GM12875 (cell line): ENCODE data around the gene ECHDC1.

Source experiments
- H3K4me3 ChIP-seq: one replicate; pipeline ENCODE4 v1.5.1; 2011; ENCODE audit warnings: low read depth, low read length, control low read depth
- TF ChIP-seq, protein P1 (sequence below): IDR thresholded peaks from 2 replicates; pipeline ENCODE4 v1.5.1; 2011; ENCODE audit warnings: low read depth, mild to moderate bottlenecking, control low read depth, inconsistent platforms, low read length, moderate library complexity, borderline replicate concordance; ENCODE audit not compliant: insufficient read depth

The ECHDC1 gene

DNA sequence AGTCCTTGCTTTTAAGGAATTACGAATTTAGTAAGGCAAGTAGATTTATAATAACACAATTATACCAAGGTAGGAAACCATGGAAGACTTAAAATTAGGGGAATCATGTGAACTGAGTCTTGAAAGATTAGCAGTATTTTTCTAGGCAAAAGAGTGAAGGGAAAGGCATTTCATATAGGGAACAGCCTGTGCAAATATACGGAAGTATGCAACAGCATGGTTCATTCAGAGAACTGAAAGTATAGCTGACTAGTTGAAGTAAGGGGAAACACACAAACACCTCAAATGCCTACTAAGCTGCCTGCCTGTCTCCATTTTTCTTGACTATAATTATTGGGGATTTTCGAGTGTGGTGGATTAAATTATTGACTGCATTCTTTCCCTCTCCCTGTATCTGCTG is 39.0 kb upstream of the ECHDC1 start:
- TF ChIP-seq, protein P1, sequence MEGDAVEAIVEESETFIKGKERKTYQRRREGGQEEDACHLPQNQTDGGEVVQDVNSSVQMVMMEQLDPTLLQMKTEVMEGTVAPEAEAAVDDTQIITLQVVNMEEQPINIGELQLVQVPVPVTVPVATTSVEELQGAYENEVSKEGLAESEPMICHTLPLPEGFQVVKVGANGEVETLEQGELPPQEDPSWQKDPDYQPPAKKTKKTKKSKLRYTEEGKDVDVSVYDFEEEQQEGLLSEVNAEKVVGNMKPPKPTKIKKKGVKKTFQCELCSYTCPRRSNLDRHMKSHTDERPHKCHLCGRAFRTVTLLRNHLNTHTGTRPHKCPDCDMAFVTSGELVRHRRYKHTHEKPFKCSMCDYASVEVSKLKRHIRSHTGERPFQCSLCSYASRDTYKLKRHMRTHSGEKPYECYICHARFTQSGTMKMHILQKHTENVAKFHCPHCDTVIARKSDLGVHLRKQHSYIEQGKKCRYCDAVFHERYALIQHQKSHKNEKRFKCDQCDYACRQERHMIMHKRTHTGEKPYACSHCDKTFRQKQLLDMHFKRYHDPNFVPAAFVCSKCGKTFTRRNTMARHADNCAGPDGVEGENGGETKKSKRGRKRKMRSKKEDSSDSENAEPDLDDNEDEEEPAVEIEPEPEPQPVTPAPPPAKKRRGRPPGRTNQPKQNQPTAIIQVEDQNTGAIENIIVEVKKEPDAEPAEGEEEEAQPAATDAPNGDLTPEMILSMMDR: no peak

DNA sequence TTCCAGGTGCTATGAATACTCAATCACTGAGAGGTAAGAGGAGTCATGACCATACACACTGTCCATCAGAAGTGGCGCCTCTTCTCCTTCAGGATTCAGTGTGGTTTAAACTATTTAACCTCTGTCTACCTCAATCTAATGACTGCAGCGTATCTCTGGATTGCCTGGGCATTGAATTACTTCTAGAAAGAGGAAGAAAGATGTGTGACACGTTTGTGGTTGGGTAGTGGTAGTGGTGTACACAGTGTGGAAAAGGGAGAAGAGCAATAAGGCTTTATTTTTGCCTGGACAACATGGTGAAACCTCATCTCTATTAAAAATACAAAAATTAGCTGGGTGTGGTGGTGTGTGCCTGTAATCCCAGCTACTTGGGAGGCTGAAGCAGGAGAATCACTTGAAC is 38.0 kb upstream of the ECHDC1 start:
- H3K4me3 ChIP-seq: no peak overlapping the region
- TF ChIP-seq, protein P1: no peak

More for the DNA sequence above, 39.0 kb upstream of the ECHDC1 start:
- no peak overlapping the region for H3K4me3 ChIP-seq

DNA sequence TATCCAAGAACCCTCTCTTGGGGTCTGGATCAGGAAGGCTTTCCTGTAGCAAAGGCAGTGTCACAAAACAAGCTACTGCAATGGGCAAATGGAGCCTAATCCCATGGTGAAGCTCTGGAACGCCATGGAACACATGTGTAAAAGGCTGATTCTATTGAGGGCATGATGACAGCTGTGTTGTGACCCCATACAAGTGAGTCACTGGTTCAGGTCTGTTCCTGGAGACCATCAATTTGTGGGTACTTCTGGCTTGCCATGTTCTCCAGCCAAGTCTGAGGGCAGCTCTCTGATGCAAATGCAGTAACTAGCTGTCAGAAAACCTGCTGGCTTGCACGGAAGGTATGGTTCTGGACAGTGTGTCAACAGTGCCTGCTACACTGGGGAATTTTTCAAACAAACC is 33.3 kb upstream of the ECHDC1 start:
- TF ChIP-seq, protein P1: no peak
- H3K4me3 ChIP-seq: no peak overlapping the region

DNA sequence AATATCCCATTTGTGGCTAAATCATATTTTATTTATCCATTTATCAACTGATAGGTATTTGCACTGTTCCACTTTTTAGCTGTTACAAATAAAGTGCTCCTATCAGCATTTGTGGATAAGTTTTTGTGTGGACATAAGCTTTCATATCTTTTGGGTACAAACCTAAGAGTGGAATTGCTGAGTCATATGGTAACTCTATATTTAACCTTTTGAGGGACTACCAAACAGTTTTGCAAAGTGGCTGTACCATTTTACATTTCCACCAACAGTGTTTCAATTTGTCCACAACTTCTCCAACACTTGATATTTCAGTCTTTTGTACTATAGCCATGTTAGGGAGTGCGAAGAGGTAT is 23.6 kb upstream of the ECHDC1 start:
- no peak overlapping the region for H3K4me3 ChIP-seq
- TF ChIP-seq, protein P1: no peak

DNA sequence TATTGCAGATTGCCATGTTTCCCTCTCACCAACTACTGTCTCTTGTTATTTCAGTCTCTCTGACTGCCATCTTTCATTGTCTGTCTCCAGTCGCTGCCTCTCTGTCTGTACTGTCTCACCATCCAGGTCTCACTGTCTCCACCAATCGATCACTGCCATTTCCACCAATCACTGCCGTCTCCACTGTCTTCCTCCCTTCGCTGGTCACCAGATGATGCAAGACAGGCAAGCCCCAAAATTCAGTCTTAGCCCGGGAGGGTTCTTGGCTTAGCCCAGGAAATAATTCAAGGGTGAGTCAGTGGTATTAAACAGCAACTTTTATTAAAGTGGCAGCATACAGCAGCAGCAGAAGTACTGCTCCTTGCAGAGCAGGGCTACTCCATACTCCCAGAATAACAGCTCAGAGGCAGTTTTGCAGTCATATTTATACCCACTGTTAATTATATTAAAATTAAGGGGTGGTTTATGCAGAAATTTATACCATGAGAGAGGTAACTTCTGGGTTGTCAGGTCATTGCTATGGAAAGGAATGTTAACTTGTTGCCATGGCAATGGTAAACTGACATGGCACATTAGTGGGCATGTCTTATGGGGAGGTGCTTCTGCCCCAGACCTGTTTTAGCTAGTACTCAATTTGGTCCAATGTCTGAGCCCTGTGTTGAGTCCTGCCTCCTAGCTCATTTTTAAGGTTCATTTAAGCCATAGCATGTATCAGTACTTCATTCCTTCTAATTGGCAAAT is 23.0 kb upstream of the ECHDC1 start:
- H3K4me3 ChIP-seq: no peak overlapping the region
- TF ChIP-seq, protein P1: no peak

DNA sequence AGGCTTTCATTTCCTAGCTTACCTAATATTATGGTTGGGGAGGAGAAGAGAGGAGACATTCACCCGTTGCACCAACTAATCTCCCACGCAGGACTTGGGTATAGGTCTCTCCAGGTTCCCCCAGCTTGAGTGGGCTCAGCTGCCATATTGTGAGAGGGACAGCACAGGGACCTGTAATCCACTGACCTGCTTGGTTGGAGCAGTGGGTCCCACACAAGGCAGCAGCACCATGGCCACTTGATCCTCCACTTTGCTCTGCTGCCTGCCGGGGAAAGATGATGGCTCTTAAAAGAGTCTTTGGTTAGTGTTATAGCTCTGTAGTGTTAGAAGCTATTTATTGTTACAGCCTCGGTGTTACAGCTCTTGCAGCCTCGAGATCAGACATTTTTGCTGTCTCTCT is 22.5 kb upstream of the ECHDC1 start:
- no peak overlapping the region for H3K4me3 ChIP-seq
- TF ChIP-seq, protein P1: no peak

DNA sequence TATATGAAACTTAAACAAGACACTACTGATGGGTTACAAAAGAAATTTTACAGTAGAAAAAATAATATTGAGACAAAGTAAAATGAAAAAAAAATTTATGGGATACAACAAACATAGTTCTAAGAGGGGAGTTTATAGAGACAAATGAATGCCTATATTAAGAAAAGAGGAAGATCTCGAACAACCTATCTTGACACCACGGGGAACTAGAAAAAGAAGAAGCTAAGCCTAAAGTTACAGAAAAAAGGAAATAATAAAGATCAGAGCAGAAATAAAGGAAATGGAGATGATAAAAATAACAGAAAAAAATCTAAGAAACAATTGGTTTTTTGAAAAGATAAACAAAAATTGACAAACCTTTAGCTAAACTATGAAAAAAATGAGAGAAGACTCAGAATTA is 9.1 kb upstream of the ECHDC1 start:
- TF ChIP-seq, protein P1: no peak
- no peak overlapping the region for H3K4me3 ChIP-seq
